Breast epithelium (tissue), 3 donors: ENCODE data around the gene TMEM178A.

Source experiments
- CTCF ChIP-seq, 3 donors: fragments of 450-650 bp; IDR thresholded peaks; one replicate each; pipeline ENCODE4 v1.5.1; 2016 to 2017; ENCODE audit warnings: antibody characterized with exemption in 3 of 3, mild to moderate bottlenecking in 3 of 3, moderate library complexity in 3 of 3
- POLR2A ChIP-seq: fragments of 450-650 bp; IDR thresholded peaks from one replicate; pipeline ENCODE4 v1.6.1; 2016; ENCODE audit warnings: antibody characterized with exemption, mild to moderate bottlenecking, moderate library complexity

- TF ChIP-seq CTCF (IDR thresholded peaks at IDR 0.05) (no peak), POLR2A (no peak)
These were observed 2.9 kb downstream of the TMEM178A start for GRCh38 chr2:39668576-39669080.
